AG09309 (cell line): Measurements from ENCODE around the gene TTC28.

ENCODE experiments used
- DNase-seq: peaks from one replicate; pipeline ENCODE4 v3.0.0-alpha.2; 2010; ENCODE audit warnings: low read depth
- H3K4me3 ChIP-seq: 2 replicates; pipeline ENCODE4 v1.5.1; 2011; ENCODE audit warnings: mild to moderate bottlenecking, low read depth, low read length, moderate library complexity; ENCODE audit not compliant: control insufficient read depth
- TF ChIP-seq, protein P1 (sequence below): IDR thresholded peaks from 2 replicates; pipeline ENCODE4 v1.5.1; 2011; ENCODE audit warnings: mild to moderate bottlenecking, low read depth, low read length, inconsistent platforms; ENCODE audit not compliant: insufficient read depth, control insufficient read depth; ENCODE audit errors: missing control alignments

The TTC28 gene

GRCh38 chr22:27970596-27971220, 708.9 kb downstream of the TTC28 start:
- no peak for DNase-seq
- H3K4me3 ChIP-seq: no peak overlapping the region
- TF ChIP-seq, protein P1, sequence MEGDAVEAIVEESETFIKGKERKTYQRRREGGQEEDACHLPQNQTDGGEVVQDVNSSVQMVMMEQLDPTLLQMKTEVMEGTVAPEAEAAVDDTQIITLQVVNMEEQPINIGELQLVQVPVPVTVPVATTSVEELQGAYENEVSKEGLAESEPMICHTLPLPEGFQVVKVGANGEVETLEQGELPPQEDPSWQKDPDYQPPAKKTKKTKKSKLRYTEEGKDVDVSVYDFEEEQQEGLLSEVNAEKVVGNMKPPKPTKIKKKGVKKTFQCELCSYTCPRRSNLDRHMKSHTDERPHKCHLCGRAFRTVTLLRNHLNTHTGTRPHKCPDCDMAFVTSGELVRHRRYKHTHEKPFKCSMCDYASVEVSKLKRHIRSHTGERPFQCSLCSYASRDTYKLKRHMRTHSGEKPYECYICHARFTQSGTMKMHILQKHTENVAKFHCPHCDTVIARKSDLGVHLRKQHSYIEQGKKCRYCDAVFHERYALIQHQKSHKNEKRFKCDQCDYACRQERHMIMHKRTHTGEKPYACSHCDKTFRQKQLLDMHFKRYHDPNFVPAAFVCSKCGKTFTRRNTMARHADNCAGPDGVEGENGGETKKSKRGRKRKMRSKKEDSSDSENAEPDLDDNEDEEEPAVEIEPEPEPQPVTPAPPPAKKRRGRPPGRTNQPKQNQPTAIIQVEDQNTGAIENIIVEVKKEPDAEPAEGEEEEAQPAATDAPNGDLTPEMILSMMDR: no peak

DNA sequence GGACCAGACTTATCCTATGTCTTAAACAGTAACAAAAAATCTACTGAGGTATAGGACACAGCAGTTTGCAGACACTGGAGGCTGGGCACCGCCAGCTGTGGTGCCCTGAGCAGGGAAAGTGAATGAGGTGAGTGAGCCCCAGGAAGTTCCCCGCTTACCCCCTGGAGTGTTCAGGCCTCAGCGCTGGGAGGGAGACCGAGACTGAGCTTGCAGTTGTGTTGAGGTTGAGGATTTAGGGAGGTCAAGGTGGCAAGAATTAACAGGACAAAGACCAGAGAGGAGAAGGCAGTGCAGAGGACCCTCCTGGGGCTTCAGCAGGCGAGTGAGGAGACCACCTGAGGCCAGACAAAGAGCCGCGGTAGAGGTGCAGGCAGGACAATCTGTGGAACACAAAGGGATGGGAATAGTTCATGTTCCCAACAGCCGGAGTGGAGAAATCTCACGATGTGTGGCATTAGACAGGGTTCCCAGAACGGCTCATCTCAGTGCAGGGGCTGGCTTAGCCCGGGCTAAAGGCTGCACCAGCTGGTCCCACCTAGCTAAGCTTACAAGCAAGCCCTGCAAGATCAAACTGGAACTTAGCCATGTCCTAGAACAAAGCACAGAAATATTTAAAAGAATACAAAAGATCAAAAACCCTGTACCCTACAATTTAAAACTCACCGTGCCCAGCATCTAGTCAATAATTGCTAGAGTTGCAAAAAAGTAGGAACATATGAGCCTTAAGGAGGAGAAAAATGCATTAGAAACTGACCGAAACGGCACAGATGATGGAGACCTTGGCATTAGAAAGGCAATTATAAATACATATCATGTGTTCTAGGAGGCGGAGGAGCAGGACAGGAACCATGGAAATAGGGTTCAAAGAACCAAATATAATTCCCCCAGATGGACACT, 713.2 kb downstream of the TTC28 start:
- H3K4me3 ChIP-seq: no peak overlapping the region
- TF ChIP-seq, protein P1: no peak
- DNase-seq: no peak

- no peak for DNase-seq
- TF ChIP-seq, protein P1: no peak
- no peak overlapping the region for H3K4me3 ChIP-seq
Measured at GRCh38 chr22:27962268-27963044, 717.2 kb downstream of the TTC28 start.

DNA sequence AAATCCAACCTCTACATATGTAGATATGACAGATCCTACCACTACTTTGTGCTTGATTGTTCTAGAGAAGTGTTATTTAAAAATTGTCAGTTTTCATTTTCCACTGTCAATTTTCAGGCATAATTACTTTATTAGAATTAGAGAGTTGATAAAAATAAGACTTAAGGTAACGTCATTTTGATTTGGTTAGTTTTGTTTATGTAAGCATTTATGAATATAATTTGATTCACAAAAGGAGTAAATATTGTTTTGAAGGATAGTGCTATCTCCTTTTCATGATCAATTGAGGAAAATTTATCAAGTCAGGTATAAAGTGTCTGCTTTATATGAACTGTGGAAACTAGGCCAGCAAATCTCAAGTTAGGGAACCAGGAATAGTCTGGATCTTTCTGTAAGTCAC, 718.0 kb downstream of the TTC28 start:
- no peak overlapping the region for H3K4me3 ChIP-seq
- DNase-seq: no peak
- TF ChIP-seq, protein P1: no peak

- TF ChIP-seq, protein P1: no peak
- DNase-seq: no peak
- no peak overlapping the region for H3K4me3 ChIP-seq
Measured at GRCh38 chr22:27961182-27961581, 718.5 kb downstream of the TTC28 start.

DNA sequence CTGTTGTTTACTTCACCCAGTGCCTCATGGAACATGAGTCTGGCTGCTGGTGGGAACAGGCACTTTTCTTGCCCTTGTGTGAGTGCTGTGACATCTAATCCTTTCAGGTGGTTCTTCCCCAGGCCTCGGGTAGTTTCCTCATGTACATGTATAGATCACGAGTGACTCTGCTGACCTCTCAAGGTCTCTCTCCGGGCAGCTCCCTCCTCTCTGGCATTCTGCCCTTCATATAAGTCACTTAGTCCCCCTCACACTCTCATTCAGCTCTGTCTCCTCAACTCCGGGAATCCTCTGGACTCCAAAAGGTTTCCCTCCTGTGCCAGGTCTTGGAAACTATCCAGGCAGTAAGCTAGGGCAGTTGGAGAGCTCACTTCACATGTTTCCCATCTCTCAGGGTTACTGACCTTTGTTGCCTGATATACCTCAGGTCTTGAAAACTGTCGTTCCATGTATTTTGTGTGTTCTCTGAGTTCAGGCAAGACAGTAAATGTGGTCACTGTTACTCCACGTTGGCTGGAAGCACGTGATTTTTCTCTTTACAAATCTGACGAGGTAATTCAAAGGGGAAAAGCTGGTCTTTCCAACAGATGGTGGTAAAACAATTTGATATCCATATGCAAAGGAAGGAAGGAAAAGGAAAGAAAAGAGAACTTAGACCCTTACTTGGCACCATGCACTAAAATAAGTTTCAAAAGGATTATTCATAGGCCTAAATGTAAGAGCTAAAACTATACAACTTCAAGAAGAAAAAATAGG, 720.1 kb downstream of the TTC28 start:
- TF ChIP-seq, protein P1: no peak
- no peak for DNase-seq
- H3K4me3 ChIP-seq: no peak overlapping the region
